Smooth muscle cell of trachea (primary cell): ENCODE data around the gene FBH1. TPM values are rescaled to one million over a fixed set of nuclear protein-coding genes. Genes with fewer than 3 reads are reported as not detected.

Source experiments
- total RNA-seq: library from RNA; depleted of rRNA; stranded (reverse); fragments of >200 nt; gene quantifications from 2 replicates; pipeline ENCODE4 v1.2.1, GENCODE V29; 2014

FBH1 gene
- 96.6 and 151 TPM in 2 replicates for total RNA-seq

GRCh38 chr10:5889624-5890451 lies at the start of gene FBH1, which contains the start of gene ANKRD16:
TSS of gene FBH1 (plus strand) at chr10:5890243. CDS start at chr10:5890346, 103 bp downstream.
TSS of gene ANKRD16 (minus strand) at chr10:5889893. CDS start at chr10:5889354, 539 bp downstream.

GRCh38 chr10:5977471-5978229 lies 87.6 kb downstream of the FBH1 start, which contains the start of gene IL15RA:
TSS of gene IL15RA (minus strand) at chr10:5977543. CDS start at chr10:5977492, 51 bp downstream.

Other genes with a start within 250 kb of the FBH1 start
- 11.6 and 13.9 TPM in 2 replicates for gene ASB13, start 223.6 kb upstream of the FBH1 start, total RNA-seq
- gene TASOR2, start 205.4 kb upstream of the FBH1 start, total RNA-seq = 63.3 and 76.1 TPM in 2 replicates
- gene GDI2, start 76.8 kb upstream of the FBH1 start, total RNA-seq = 532 and 540 TPM in 2 replicates
- gene ANKRD16, start 350 bp upstream of the FBH1 start, total RNA-seq = 8.4 and 12.9 TPM in 2 replicates
- 3.5 and 13.7 TPM in 2 replicates for gene IL15RA, start 87.3 kb downstream of the FBH1 start, total RNA-seq
- gene IL2RA, start 172.1 kb downstream of the FBH1 start, total RNA-seq = not detected in 2 replicates
- 34.1 and 45.5 TPM in 2 replicates for gene RBM17, start 198.8 kb downstream of the FBH1 start, total RNA-seq